ENCODE measurements around the gene DDX51. TPM values are rescaled to one million over a fixed set of nuclear protein-coding genes. Genes with fewer than 3 reads are reported as not detected.

DDX51 gene
- total RNA-seq, 1 experiment from 2014 or later: 26.7 TPM

DNA sequence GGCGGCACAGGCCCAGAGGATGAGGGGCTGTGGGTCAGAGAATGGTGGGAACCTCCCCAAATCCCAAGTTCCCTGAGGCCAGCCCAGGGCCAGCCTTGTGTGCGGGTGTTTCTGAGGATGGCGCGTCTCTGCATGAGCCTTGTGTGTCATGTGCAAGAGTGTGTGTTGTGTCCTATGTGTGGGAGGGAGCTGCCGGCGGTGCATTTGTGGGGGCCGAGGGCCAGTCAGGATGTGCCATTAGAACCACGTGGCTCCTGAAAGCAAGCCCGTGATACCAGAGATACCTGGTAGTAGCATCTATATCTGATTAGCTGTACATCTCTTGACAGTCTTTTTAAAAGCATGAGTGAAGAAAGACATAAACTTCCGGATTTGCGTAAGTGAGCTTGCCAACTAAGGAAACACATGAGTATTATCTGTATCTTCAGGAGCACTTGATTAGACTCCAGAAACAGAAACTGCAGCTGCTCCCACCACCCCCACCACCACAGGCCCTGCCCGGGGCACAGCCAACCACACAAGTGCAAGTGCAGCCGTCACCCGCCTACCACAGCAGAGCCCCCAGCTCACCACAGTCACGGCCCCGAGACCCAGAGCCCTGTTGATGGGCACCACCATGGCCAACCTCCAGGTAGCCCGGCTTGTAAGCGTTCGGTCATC, 19.2 kb downstream of the DDX51 start:
- no peak for DNase-seq
- H3K9me3 ChIP-seq (ENCODE audit: low read length): no peaks in the 10 kb centered on the region
- ChIA-PET POLR2A (ENCODE audit: unreplicated experiment) (no interaction called here), CTCF (no interaction called here)
- no peaks in the 10 kb centered on the region for H3K27me3 ChIP-seq (ENCODE audit: low read length)
- BruUV-seq (replicated peaks): no TSS peak
- H3K27ac ChIP-seq (ENCODE audit: low read length): no peak overlapping the region
- intact Hi-C loops (cut with micrococcal nuclease): no loop called here
- no peaks in the 10 kb centered on the region for H3K79me2 ChIP-seq (ENCODE audit: low read length)
- H3K36me3 ChIP-seq (ENCODE audit: low read depth, low read length): peaks cover 62% of the 10 kb centered on the region
- no peak overlapping the region for H3K4me2 ChIP-seq (ENCODE audit: low read length)
- H3K4me3 ChIP-seq (ENCODE audit: low read length): no peak overlapping the region
- H4K20me1 ChIP-seq (ENCODE audit: low read length): no peaks in the 10 kb centered on the region
- H2AFZ ChIP-seq (ENCODE audit: low read length): no peak overlapping the region
- peaks cover 3% of the 10 kb centered on the region; the same call in 1 of the 2 replicates for H3K4me1 ChIP-seq (ENCODE audit: insufficient read depth, low read length)
- TF ChIP-seq EZH2phosphoT487 (IDR thresholded peaks at IDR 0.05; ENCODE audit: borderline replicate concordance, low read length): no peak
- TF ChIP-seq, protein P1, sequence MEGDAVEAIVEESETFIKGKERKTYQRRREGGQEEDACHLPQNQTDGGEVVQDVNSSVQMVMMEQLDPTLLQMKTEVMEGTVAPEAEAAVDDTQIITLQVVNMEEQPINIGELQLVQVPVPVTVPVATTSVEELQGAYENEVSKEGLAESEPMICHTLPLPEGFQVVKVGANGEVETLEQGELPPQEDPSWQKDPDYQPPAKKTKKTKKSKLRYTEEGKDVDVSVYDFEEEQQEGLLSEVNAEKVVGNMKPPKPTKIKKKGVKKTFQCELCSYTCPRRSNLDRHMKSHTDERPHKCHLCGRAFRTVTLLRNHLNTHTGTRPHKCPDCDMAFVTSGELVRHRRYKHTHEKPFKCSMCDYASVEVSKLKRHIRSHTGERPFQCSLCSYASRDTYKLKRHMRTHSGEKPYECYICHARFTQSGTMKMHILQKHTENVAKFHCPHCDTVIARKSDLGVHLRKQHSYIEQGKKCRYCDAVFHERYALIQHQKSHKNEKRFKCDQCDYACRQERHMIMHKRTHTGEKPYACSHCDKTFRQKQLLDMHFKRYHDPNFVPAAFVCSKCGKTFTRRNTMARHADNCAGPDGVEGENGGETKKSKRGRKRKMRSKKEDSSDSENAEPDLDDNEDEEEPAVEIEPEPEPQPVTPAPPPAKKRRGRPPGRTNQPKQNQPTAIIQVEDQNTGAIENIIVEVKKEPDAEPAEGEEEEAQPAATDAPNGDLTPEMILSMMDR (conservative IDR thresholded peaks at IDR 0.05; ENCODE audit: low read depth, low read length): no peak
- no peak for TF ChIP-seq EZH2 (IDR thresholded peaks at IDR 0.05; ENCODE audit: low read length, unreplicated experiment)
- no peaks in the 10 kb centered on the region for H3F3A ChIP-seq (ENCODE audit: low read length, unreplicated experiment)
- H3K9ac ChIP-seq (ENCODE audit: low read length): no peak overlapping the region
- no peaks in the 10 kb centered on the region for H3K9me2 ChIP-seq (replicated peaks; ENCODE audit: low read length)
- no peak for ATAC-seq

DNA sequence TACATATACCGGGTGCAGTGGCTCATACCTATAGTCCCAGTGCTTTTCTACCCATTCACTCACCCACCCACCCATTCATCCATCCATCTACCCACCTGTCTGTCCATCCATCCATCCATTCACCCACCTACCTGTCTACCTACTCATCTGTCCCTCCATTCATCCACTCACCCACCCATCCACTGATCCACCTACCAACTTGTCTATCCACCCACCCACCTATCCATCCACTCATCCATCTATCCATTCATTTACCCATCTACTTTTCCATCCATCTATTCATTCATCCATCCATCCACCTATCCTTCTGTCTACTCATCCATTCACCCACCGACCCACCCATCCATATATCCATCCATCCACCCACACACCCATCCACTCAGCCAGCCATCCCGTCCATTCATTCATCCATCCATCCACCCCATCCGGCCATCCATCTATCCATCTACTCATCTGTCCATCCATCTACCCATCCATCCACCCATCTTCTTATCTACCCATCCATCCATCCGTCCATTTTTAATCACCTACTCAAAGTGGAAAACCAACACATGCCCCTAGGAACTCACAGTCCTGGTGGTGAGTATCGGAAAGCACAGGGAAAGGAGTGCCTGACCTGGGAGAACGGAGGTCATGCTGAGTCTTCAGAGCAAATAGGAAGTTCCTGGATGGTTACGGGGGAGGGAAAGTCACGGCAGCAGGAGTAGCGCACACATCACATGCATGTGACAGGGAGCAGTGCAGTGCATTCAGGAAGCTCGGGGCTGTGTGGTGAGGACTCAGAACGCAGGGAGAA, 20.0 kb downstream of the DDX51 start:
- ATAC-seq (no peak), DNase-seq (no peak)
- Histone ChIP-seq H3K9me3 (ENCODE audit: low read length) (no peaks in the 10 kb centered on the region), H3K79me2 (ENCODE audit: low read length) (no peaks in the 10 kb centered on the region), H4K20me1 (ENCODE audit: low read length) (no peaks in the 10 kb centered on the region), H3K4me3 (ENCODE audit: low read length) (no peak overlapping the region), H3K27me3 (ENCODE audit: low read length) (no peaks in the 10 kb centered on the region), H3K27ac (ENCODE audit: low read length) (no peak overlapping the region), H2AFZ (ENCODE audit: low read length) (no peak overlapping the region), H3K9me2 (replicated peaks; ENCODE audit: low read length) (no peaks in the 10 kb centered on the region), H3K36me3 (ENCODE audit: low read depth, low read length) (peaks cover 61% of the 10 kb centered on the region), H3K4me1 (ENCODE audit: insufficient read depth, low read length) (peaks cover 3% of the 10 kb centered on the region; the same call in 1 of the 2 replicates), H3K9ac (ENCODE audit: low read length) (no peak overlapping the region), H3F3A (ENCODE audit: low read length, unreplicated experiment) (no peaks in the 10 kb centered on the region), H3K4me2 (ENCODE audit: low read length) (no peak overlapping the region)
- CTCF ChIA-PET: no interaction called here
- POLR2A ChIA-PET (ENCODE audit: unreplicated experiment): no interaction called here
- intact Hi-C loops (cut with micrococcal nuclease): no loop called here
- TF ChIP-seq EZH2phosphoT487 (IDR thresholded peaks at IDR 0.05; ENCODE audit: borderline replicate concordance, low read length): no peak
- no peak for TF ChIP-seq EZH2 (IDR thresholded peaks at IDR 0.05; ENCODE audit: low read length, unreplicated experiment)
- TF ChIP-seq, protein P1 (conservative IDR thresholded peaks at IDR 0.05; ENCODE audit: low read depth, low read length): no peak
- no TSS peak for BruUV-seq (replicated peaks)

DNA sequence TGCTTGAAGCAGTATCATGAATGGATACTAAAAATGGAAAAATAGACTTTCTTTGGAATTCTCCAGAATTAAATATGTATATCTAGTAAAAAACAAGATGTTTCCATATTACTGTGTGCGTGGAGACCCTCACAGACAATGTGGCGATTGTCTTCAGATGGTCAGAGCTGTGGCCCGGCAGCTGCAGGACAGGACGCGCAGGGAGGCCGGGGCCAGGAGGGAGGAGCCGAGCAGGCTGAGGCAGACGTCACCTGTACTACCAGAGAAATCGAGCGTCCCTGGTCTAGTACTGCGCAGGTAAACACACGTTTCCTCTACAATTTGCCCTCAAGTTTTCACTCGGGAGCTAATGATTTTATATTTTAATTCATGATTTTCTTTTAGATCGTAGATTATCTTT, 22.8 kb downstream of the DDX51 start:
- H3K4me3 ChIP-seq (ENCODE audit: low read length): no peak overlapping the region
- ChIA-PET CTCF (no interaction called here), POLR2A (ENCODE audit: unreplicated experiment) (no interaction called here)
- peaks cover 45% of the 10 kb centered on the region for H3K36me3 ChIP-seq (ENCODE audit: low read depth, low read length)
- H3K4me1 ChIP-seq (ENCODE audit: insufficient read depth, low read length): no peaks in the 10 kb centered on the region
- DNase-seq (no peak), ATAC-seq (no peak)
- TF ChIP-seq EZH2phosphoT487 (IDR thresholded peaks at IDR 0.05; ENCODE audit: borderline replicate concordance, low read length): no peak
- no peak for TF ChIP-seq EZH2 (IDR thresholded peaks at IDR 0.05; ENCODE audit: low read length, unreplicated experiment)
- TF ChIP-seq, protein P1 (conservative IDR thresholded peaks at IDR 0.05; ENCODE audit: low read depth, low read length): no peak
- no peak overlapping the region for H2AFZ ChIP-seq (ENCODE audit: low read length)
- no TSS peak for BruUV-seq (replicated peaks)
- no peak overlapping the region for H3K4me2 ChIP-seq (ENCODE audit: low read length)
- no peaks in the 10 kb centered on the region for H3K9me2 ChIP-seq (replicated peaks; ENCODE audit: low read length)
- intact Hi-C loops (cut with micrococcal nuclease): no loop called here
- H3K9ac ChIP-seq (ENCODE audit: low read length): no peak overlapping the region
- H3K27ac ChIP-seq (ENCODE audit: low read length): no peak overlapping the region
- no peaks in the 10 kb centered on the region for H4K20me1 ChIP-seq (ENCODE audit: low read length)
- no peaks in the 10 kb centered on the region for H3K27me3 ChIP-seq (ENCODE audit: low read length)
- H3F3A ChIP-seq (ENCODE audit: low read length, unreplicated experiment): no peaks in the 10 kb centered on the region
- H3K79me2 ChIP-seq (ENCODE audit: low read length): no peaks in the 10 kb centered on the region
- no peaks in the 10 kb centered on the region for H3K9me3 ChIP-seq (ENCODE audit: low read length)

All from PC-3 (cell line).